ENCODE results near the gene TRPM7. TPM values are rescaled to one million over a fixed set of nuclear protein-coding genes. Genes with fewer than 3 reads are reported as not detected.

TRPM7 gene
- total and polyA plus RNA-seq, 2 of the 13 experiments (the other 11 are each of a cell fraction or from before 2014, with no cell fraction given): 11.0 to 36.0 TPM

DNA sequence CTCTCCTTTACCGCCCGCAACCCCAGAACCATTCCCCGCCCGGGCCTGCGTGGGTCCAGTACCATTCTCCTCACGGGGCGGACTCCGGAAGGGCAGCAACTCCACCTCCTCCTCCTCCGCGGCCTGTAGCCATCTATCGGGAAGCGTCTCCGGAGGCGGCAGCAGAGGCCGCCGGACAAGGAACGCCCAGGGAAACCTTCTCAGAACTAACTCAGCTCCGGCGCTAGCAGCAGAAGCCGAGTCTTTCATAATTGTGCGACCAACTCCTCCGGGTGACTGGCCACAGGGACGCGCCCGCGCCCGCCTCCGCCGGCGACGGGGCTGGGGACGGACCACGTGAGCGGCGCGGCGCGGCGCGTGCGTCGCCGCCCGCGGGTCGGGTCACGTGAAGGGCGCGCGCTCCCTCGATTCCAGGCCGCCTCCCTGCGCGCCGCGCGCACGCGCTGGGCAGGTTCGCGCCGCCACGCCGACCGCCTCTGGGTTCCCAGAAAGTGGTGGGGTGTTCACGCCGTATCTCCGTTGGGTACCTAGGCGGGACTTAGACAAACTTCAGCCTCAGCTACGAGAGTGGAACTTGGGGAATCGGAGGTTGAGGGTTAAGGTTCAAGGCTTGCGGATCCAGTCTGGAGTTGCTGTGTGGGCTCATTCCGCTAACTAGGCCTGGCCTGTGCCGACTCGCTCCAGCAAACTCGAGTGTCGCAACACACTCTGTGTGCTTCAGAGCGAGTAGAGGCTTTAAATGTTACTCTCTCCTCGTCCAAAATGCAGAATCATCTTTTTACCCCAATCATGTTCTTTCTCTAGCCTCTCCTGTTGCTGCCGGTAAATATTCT is at the start of gene TRPM7 (continued):
- TF ChIP-seq, protein P1, sequence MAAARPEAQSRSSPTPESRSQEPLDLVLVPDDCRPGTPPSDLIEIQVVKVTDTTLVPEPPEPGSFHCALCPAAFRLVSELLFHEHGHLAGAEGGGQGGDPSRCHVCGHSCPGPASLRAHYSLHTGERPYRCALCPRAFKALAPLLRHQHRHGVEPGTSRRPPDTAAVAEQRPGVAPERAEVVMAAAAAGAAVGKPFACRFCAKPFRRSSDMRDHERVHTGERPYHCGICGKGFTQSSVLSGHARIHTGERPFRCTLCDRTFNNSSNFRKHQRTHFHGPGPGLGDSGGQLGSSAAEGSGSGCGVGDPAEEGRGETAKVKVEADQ (CRISPR knock-in tag; IDR thresholded peaks at IDR 0.05; ENCODE audit: borderline replicate concordance): peak; percentile 98
- TF ChIP-seq ZSCAN30 (CRISPR knock-in tag; IDR thresholded peaks at IDR 0.05): no peak
- TF ChIP-seq ZNF10 (CRISPR knock-in tag; IDR thresholded peaks at IDR 0.05; ENCODE audit: borderline replicate concordance, low read depth): no peak
- TF ChIP-seq THAP9 (CRISPR knock-in tag; IDR thresholded peaks at IDR 0.05; ENCODE audit: borderline replicate concordance): 0 out of 2 replicates have a peak, but pooled peaks have one; percentile 48
- peak; percentile 68 for TF ChIP-seq HDAC1 (CRISPR knock-in tag; IDR thresholded peaks at IDR 0.05)
- TF ChIP-seq MIXL1 (CRISPR knock-in tag; IDR thresholded peaks at IDR 0.05): no peak
- TF ChIP-seq, protein P2, sequence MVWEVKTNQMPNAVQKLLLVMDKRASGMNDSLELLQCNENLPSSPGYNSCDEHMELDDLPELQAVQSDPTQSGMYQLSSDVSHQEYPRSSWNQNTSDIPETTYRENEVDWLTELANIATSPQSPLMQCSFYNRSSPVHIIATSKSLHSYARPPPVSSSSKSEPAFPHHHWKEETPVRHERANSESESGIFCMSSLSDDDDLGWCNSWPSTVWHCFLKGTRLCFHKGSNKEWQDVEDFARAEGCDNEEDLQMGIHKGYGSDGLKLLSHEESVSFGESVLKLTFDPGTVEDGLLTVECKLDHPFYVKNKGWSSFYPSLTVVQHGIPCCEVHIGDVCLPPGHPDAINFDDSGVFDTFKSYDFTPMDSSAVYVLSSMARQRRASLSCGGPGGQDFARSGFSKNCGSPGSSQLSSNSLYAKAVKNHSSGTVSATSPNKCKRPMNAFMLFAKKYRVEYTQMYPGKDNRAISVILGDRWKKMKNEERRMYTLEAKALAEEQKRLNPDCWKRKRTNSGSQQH (CRISPR knock-in tag; IDR thresholded peaks at IDR 0.05; ENCODE audit: low read depth): no peak
- TF ChIP-seq MAF1 (CRISPR knock-in tag; IDR thresholded peaks at IDR 0.05; ENCODE audit: borderline replicate concordance): no peak; the same call in 1 of the 2 replicates
- TF ChIP-seq THYN1 (CRISPR knock-in tag; IDR thresholded peaks at IDR 0.05; ENCODE audit: borderline replicate concordance, low read depth): no peak; the same call in 1 of the 2 replicates
- no peak for TF ChIP-seq SP2 (CRISPR knock-in tag; IDR thresholded peaks at IDR 0.05)
- TF ChIP-seq, protein P3, sequence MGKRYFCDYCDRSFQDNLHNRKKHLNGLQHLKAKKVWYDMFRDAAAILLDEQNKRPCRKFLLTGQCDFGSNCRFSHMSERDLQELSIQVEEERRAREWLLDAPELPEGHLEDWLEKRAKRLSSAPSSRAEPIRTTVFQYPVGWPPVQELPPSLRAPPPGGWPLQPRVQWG (CRISPR knock-in tag; IDR thresholded peaks at IDR 0.05; ENCODE audit: borderline replicate concordance, low read depth): no peak
- TF ChIP-seq ZFP90 (CRISPR knock-in tag; IDR thresholded peaks at IDR 0.05; ENCODE audit: borderline replicate concordance): peak; percentile 87; the same call in 1 of the 2 replicates
- peak; percentile 24 for TF ChIP-seq GATAD2A (CRISPR knock-in tag; IDR thresholded peaks at IDR 0.05)
- peak; percentile 32 for TF ChIP-seq MLX (CRISPR knock-in tag; IDR thresholded peaks at IDR 0.05)
- TF ChIP-seq XBP1 (CRISPR knock-in tag; IDR thresholded peaks at IDR 0.05): 0 out of 2 replicates have a peak, but pooled peaks have one; percentile 21
- TF ChIP-seq AKAP8 (CRISPR knock-in tag; IDR thresholded peaks at IDR 0.05): peak; percentile 73; the same call in 1 of the 2 replicates
- TF ChIP-seq GATAD1 (CRISPR knock-in tag; IDR thresholded peaks at IDR 0.05): no peak
- TF ChIP-seq ZNF124 (CRISPR knock-in tag; IDR thresholded peaks at IDR 0.05): no peak
- TF ChIP-seq, protein P4, sequence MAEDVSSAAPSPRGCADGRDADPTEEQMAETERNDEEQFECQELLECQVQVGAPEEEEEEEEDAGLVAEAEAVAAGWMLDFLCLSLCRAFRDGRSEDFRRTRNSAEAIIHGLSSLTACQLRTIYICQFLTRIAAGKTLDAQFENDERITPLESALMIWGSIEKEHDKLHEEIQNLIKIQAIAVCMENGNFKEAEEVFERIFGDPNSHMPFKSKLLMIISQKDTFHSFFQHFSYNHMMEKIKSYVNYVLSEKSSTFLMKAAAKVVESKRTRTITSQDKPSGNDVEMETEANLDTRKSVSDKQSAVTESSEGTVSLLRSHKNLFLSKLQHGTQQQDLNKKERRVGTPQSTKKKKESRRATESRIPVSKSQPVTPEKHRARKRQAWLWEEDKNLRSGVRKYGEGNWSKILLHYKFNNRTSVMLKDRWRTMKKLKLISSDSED (CRISPR knock-in tag; IDR thresholded peaks at IDR 0.05): no peak
- TF ChIP-seq FOXK2 (IDR thresholded peaks at IDR 0.05): no peak
- TF ChIP-seq RFX5 (IDR thresholded peaks at IDR 0.05; ENCODE audit: low read depth, low read length): no peak
